HepG2 (cell line): Measurements from ENCODE around the gene FHDC1. TPM values are rescaled to one million over a fixed set of nuclear protein-coding genes. Genes with fewer than 3 reads are reported as not detected.

Source experiments
- ATAC-seq: fragments of 200-7000 bp; cut with Tn5 transposase; 3 replicates; pipeline ENCODE4 v1.9.1; 2020; ENCODE audit warnings: mild to moderate bottlenecking, moderate library complexity
- BruUV-seq: library from RNA; stranded (reverse); fragments of 400-500 nt; replicated peaks from 2 replicates; lab custom pipeline; 2021; lab: Mats Ljungman, UMichigan
- CTCF ChIA-PET: fragments of 300-600 bp; formaldehyde crosslinking; extraction: SDS; loops from one replicate; lab custom pipeline; 2021; ENCODE audit warnings: low total read pairs, inconsistent platforms, low intra/inter-chr PET ratio; lab: Yijun Ruan, JAX
- POLR2A ChIA-PET: fragments of 350-600 bp; sonication (Branson Sonifier 250); formaldehyde crosslinking; loops from one replicate; lab custom pipeline; 2020; ENCODE audit warnings: antibody characterized with exemption, inconsistent platforms; lab: Yijun Ruan, JAX
- DNase-seq: peaks from one replicate; pipeline ENCODE4 v3.0.0-alpha.2; 2015; ENCODE audit warnings: low spot score
- FAIRE-seq: peaks from 3 replicates; lab custom pipeline; 2011; peaks lifted over from hg19 to GRCh38; lab: Jason Lieb, UNC
- H2AFZ ChIP-seq: one replicate; pipeline ENCODE4 v1.6.1; 2011; ENCODE audit warnings: low read length, inconsistent platforms
- H3K27ac ChIP-seq: fragments of 300-600 bp; 3 replicates; pipeline ENCODE4 v1.8.0; 2011; ENCODE audit warnings: mixed run types, mild to moderate bottlenecking, mixed read lengths, low read length, inconsistent platforms; ENCODE audit not compliant: insufficient read depth; ENCODE audit errors: extremely low read length
- H3K27me3 ChIP-seq, 2 experiments: fragments of 200-600 bp in 1 of 2; 2 replicates in 1 of 2; 3 replicates in 1 of 2; pipeline versions ENCODE4 v1.6.0 to v1.8.0; 2011; ENCODE audit warnings: low read length in 2 of 2, mild to moderate bottlenecking in 2 of 2, moderate library complexity in 2 of 2, inconsistent platforms in 1 of 2; ENCODE audit not compliant: insufficient read depth in 2 of 2, control insufficient read depth in 1 of 2
- H3K36me3 ChIP-seq, 2 experiments: fragments of 200-600 bp in 1 of 2; replicated peaks in 1 of 2; 2 replicates in 1 of 2; 3 replicates in 1 of 2; pipeline versions ENCODE4 v1.5.1 to v1.8.0; 2011; ENCODE audit warnings: low read length in 2 of 2, inconsistent platforms in 1 of 2; ENCODE audit not compliant: insufficient read depth in 2 of 2, control insufficient read depth in 1 of 2
- H3K4me1 ChIP-seq: 2 replicates; pipeline ENCODE4 v1.5.1; 2012; ENCODE audit warnings: low read length, inconsistent platforms; ENCODE audit not compliant: insufficient read depth
- H3K4me2 ChIP-seq: 2 replicates; pipeline ENCODE4 v1.6.0; 2011; ENCODE audit warnings: low read depth, low read length, inconsistent platforms
- H3K4me3 ChIP-seq, 3 experiments: fragments of 200-600 bp in 1 of 3; sonication (generic), shearing (Covaris generic) in 1 of 3; replicated peaks in 1 of 3; 2 replicates each; pipeline ENCODE4 v1.5.1; 2011 to 2016; ENCODE audit warnings: low read length in 3 of 3, inconsistent platforms in 2 of 3, low read depth in 2 of 3, mild to moderate bottlenecking in 2 of 3, control low read depth in 1 of 3, mixed read lengths in 1 of 3; ENCODE audit not compliant: insufficient read depth in 1 of 3
- H3K79me2 ChIP-seq: one replicate; pipeline ENCODE4 v1.6.1; 2011; ENCODE audit warnings: low read length, inconsistent platforms; ENCODE audit not compliant: insufficient read depth
- H3K9ac ChIP-seq: 2 replicates; pipeline ENCODE4 v1.6.0; 2011; ENCODE audit warnings: mild to moderate bottlenecking, low read depth, low read length, inconsistent platforms; ENCODE audit not compliant: insufficient read depth
- H3K9me3 ChIP-seq: 2 replicates; pipeline ENCODE4 v1.5.1; 2012; ENCODE audit warnings: mild to moderate bottlenecking, low read length
- H4K20me1 ChIP-seq: 2 replicates; pipeline ENCODE4 v1.6.0; 2011; ENCODE audit warnings: inconsistent platforms, mild to moderate bottlenecking, low read length, moderate library complexity; ENCODE audit not compliant: insufficient read depth
- CBX1 ChIP-seq: IDR thresholded peaks from one replicate; pipeline ENCODE4 v1.6.1; 2016; ENCODE audit warnings: antibody characterized with exemption, low read depth
- CCAR2 ChIP-seq: fragments of 200-400 bp; formaldehyde crosslinking; optimal IDR thresholded peaks from 2 replicates; pipeline ENCODE3; 2018; ENCODE audit warnings: low read depth, mild to moderate bottlenecking, low read length, moderate library complexity
- CHD4 ChIP-seq: fragments of 200-600 bp; sonication (generic); IDR thresholded peaks from 2 replicates; pipeline ENCODE4 v1.7.0; 2017; ENCODE audit warnings: mild to moderate bottlenecking, low read length, borderline replicate concordance
- GTF3A ChIP-seq: sonication (generic); formaldehyde crosslinking; conservative IDR thresholded peaks from 2 replicates; pipeline ENCODE4 v1.4.0; 2020; ENCODE audit warnings: mild to moderate bottlenecking, missing genetic modification reagents
- MAFK ChIP-seq, 2 experiments: IDR thresholded peaks in 1 of 2; conservative IDR thresholded peaks in 1 of 2; 2 replicates each; pipeline ENCODE4 v1.6.1; 2011; ENCODE audit warnings: improper control_type of control experiment in 2 of 2, low read length in 2 of 2
- NR2F6 ChIP-seq, 2 experiments: IDR thresholded peaks; 2 replicates each; pipeline ENCODE4 v1.6.1; 2016; ENCODE audit warnings: antibody characterized with exemption in 1 of 2, mild to moderate bottlenecking in 1 of 2
- PHF20 ChIP-seq: sonication (generic); formaldehyde crosslinking; IDR thresholded peaks from 2 replicates; pipeline ENCODE4 v1.5.0; 2020; ENCODE audit warnings: mild to moderate bottlenecking, missing genetic modification reagents
- SALL2 ChIP-seq: sonication (generic); formaldehyde crosslinking; IDR thresholded peaks from 2 replicates; pipeline ENCODE4 v1.8.1; 2023; ENCODE audit warnings: mild to moderate bottlenecking, missing genetic modification reagents, inconsistent platforms
- YY1 ChIP-seq: IDR thresholded peaks from 2 replicates; pipeline ENCODE4 v1.6.1; 2011; ENCODE audit warnings: low read length, low read depth, moderate library complexity, mild to moderate bottlenecking; ENCODE audit not compliant: insufficient read depth, insufficient replicate concordance
- ZNF160 ChIP-seq: sonication (generic); formaldehyde crosslinking; IDR thresholded peaks from 2 replicates; pipeline ENCODE4 v1.8.0; 2022; ENCODE audit warnings: mild to moderate bottlenecking, inconsistent platforms, missing genetic modification reagents
- ZNF235 ChIP-seq: sonication (generic); formaldehyde crosslinking; IDR thresholded peaks from 2 replicates; pipeline ENCODE4 v1.8.1; 2023; ENCODE audit warnings: mild to moderate bottlenecking, missing genetic modification reagents, borderline replicate concordance
- ZNF34 ChIP-seq: sonication (generic); formaldehyde crosslinking; IDR thresholded peaks from 2 replicates; pipeline ENCODE4 v1.4.0; 2020; ENCODE audit warnings: mild to moderate bottlenecking, missing genetic modification reagents, borderline replicate concordance
- ZNF775 ChIP-seq: sonication (generic); formaldehyde crosslinking; IDR thresholded peaks from 2 replicates; pipeline ENCODE4 v1.4.0; 2020; ENCODE audit warnings: missing genetic modification reagents, mild to moderate bottlenecking, moderate library complexity, borderline replicate concordance
- WGBS: methylation state at CpG from one replicate; pipeline ENCODE4 v1.1.6; 2017; ENCODE audit warnings: low lambda C conversion rate; 5-methylcytosine and 5-hydroxymethylcytosine counted together
- in situ Hi-C: cut with HindIII; loops from 2 replicates; pipeline ENCODE4 v1.10.0; 2017; ENCODE audit warnings: low pct_unique_long_range_greater_than_20kb; ENCODE audit not compliant: extremely low pct_ligation_motif_present
- intact Hi-C: fragments of 100-400 bp; cut with micrococcal nuclease; formaldehyde crosslinking; loops from one replicate; pipeline ENCODE4 v1.10.0; 2022; ENCODE audit not compliant: unreplicated experiment
- polyA plus RNA-seq, 8 experiments: library from polyadenylated mRNA; depleted of rRNA in 3 of 8; stranded (reverse) in 7 of 8; unstranded in 1 of 8; fragments of >200 nt; fragmentation: Illumina TruSeq in 4 of 8; extraction: Trizol in 4 of 8; gene quantifications; 2 replicates each; pipeline versions ENCODE4 v1.2.1 to v1.2.3, GENCODE V29; 2011 to 2016; ENCODE audit warnings: low read depth in 4 of 8, missing spikeins in 1 of 8, mixed read lengths in 1 of 8; ENCODE audit not compliant: insufficient read depth in 1 of 8
- total RNA-seq, 5 experiments: library from RNA; depleted of rRNA; stranded (reverse); fragments of >200 nt; fragmentation: Illumina TruSeq; extraction: Trizol; gene quantifications; 2 replicates each; pipeline ENCODE4 v1.2.3, GENCODE V29; 2016; ENCODE audit warnings: low read depth in 1 of 5

FHDC1 gene
- total and polyA plus RNA-seq, 2 of the 13 experiments (the other 11 are each of a cell fraction or from before 2014, with no cell fraction given) = 0.07 to 0.15 TPM

GRCh38 chr4:152960082-152960481, 24.0 kb downstream of the FHDC1 start:
- Histone ChIP-seq H3K4me1 (peaks cover 35% of the 10 kb centered on the region), H3K9ac (no peak overlapping the region), H3K4me3 (no peak overlapping the region), H3K27me3 (no peaks in the 10 kb centered on the region), H3K27ac (no peak overlapping the region), H3K4me2 (no peak overlapping the region), H2AFZ (no peak overlapping the region), H3K79me2 (no peaks in the 10 kb centered on the region), H3K9me3 (no peaks in the 10 kb centered on the region), H4K20me1 (no peaks in the 10 kb centered on the region)
- ChIA-PET CTCF (no interaction called here), POLR2A (no interaction called here)
- in situ Hi-C loops = no loop called here
- no TSS peak for BruUV-seq
- WGBS = 62% methylated on average over 3 of the region's 3 CpGs
- intact Hi-C loops = no loop called here
- FAIRE-seq = no peak
- no peak for ATAC-seq
- no peak for DNase-seq
- TF ChIP-seq CBX1 (no peak), PHF20 (CRISPR knock-in tag) (no peak), ZNF160 (CRISPR knock-in tag) (no peak), CCAR2 (no peak), SALL2 (CRISPR knock-in tag) (no peak), ZNF775 (CRISPR knock-in tag) (no peak)
- TF ChIP-seq, all 625 proteins: peak for 0
- H3K36me3 ChIP-seq = no peaks in the 10 kb centered on the region

GRCh38 chr4:152961014-152961772, 25.1 kb downstream of the FHDC1 start:
- WGBS = 80% methylated on average over 14 of the region's 14 CpGs
- Histone ChIP-seq H3K4me3 (no peak overlapping the region), H3K27ac (no peak overlapping the region), H4K20me1 (no peaks in the 10 kb centered on the region), H3K36me3 (no peaks in the 10 kb centered on the region), H3K4me2 (no peak overlapping the region), H3K9ac (no peak overlapping the region), H2AFZ (no peak overlapping the region), H3K79me2 (no peaks in the 10 kb centered on the region), H3K4me1 (peaks cover 33% of the 10 kb centered on the region), H3K27me3 (no peaks in the 10 kb centered on the region; a peak in 1 of 5 replicates), H3K9me3 (no peaks in the 10 kb centered on the region)
- FAIRE-seq (no peak), DNase-seq (no peak), ATAC-seq (no peak)
- TF ChIP-seq MAFK (conservative IDR thresholded peaks at IDR 0.05 in 1 of 2, IDR thresholded peaks at IDR 0.05 in 1 of 2; ENCODE audit: low read length in 2 of 2) (0 out of 4 replicates have a peak, but pooled peaks of 1 of the 2 experiments have one; percentile 6), ZNF235 (CRISPR knock-in tag) (no peak), ZNF34 (CRISPR knock-in tag) (no peak), CHD4 (no peak), NR2F6 (IDR thresholded peaks at IDR 0.05) (no peak), NR2F6 (CRISPR knock-in tag; IDR thresholded peaks at IDR 0.05) (no peak), YY1 (no peak), GTF3A (no peak)
- in situ Hi-C loops (no loop called here), intact Hi-C loops (no loop called here)
- POLR2A ChIA-PET = no interaction called here
- CTCF ChIA-PET = no interaction called here
- no TSS peak for BruUV-seq
